ENCODE data around the gene SEC24D. TPM values are rescaled to one million over a fixed set of nuclear protein-coding genes. Genes with fewer than 3 reads are reported as not detected.

SEC24D gene
- total and polyA plus RNA-seq, 2 of the 8 experiments (the other 6 are each of a cell fraction or from before 2014, with no cell fraction given) = 28.9 to 91.6 TPM

DNA sequence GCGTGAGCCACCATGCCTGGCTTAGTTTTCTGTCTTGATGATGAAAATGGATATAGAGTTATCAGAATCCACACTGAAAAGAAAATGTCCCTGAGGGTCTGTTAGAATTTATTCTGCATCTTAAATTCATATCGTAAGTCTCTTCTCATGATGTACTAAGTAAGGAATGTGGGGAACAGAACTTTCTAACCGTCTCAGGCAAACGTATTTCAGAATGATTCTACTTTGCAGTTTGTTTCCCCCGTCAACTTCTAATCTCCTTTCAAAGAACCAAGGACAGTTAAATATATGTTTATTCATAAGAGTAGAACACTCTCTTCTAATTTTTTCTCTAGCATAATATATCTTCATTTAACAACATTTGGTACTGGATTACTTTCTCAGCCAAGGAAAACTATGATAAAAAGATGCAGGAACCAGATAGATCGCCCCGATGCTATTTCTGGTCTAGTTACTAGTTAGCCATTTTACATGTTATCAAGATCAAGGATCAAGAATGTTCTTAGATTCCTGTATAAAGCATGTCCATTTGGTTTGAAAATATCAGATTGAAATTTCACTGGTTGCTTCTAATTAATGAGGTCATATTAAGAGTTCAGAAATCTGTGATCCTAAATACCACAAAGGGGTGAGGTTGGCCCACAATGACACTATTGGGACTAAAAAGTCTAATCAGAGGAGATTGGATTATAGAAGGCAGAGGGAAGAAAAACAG is 101.3 kb downstream of the SEC24D start:
- no peak overlapping the region for H2BK20ac ChIP-seq (ENCODE audit: low read length)
- no peaks in the 10 kb centered on the region for H3K23me2 ChIP-seq (ENCODE audit: low read depth, low read length)
- H3K4me2 ChIP-seq (ENCODE audit: insufficient read depth in 1 of 2, low read depth in 2 of 2, low read length in 2 of 2) = no peak overlapping the region
- ChIA-PET POLR2A (ENCODE audit: partially characterized antibody) (no interaction called here), CTCF (ENCODE audit: partially characterized antibody) (interaction anchor here (1.2 kb wide), 1 partner anchor 237 kb away, joined by 3 read pairs; no protein-coding TSS in a partner anchor)
- no peak overlapping the region for H2AK5ac ChIP-seq (ENCODE audit: low read depth, low read length)
- H2BK15ac ChIP-seq (ENCODE audit: low read length) = no peak overlapping the region
- no peak overlapping the region for H3K23ac ChIP-seq (ENCODE audit: insufficient read length)
- no peak overlapping the region for H2BK120ac ChIP-seq (replicated peaks; ENCODE audit: low read depth, low read length)
- no peak overlapping the region for H2BK12ac ChIP-seq (ENCODE audit: low read depth, low read length)
- no peaks in the 10 kb centered on the region for H3K4me1 ChIP-seq (replicated peaks in 1 of 4; ENCODE audit: control insufficient read depth in 3 of 4, insufficient read depth in 4 of 4, low read length in 3 of 4)
- no peak overlapping the region for H3K4ac ChIP-seq (replicated peaks; ENCODE audit: insufficient read length, low read depth, low read length)
- DNase-seq (ENCODE audit: low read depth in 1 of 2, low spot score in 2 of 2) (no peak), FAIRE-seq (no peak)
- H3K9ac ChIP-seq (replicated peaks in 1 of 4; ENCODE audit: extremely low read depth in 1 of 4, low read depth in 3 of 4, low read length in 3 of 4) = no peak overlapping the region
- H3K27ac ChIP-seq (ENCODE audit: low read depth, low read length) = no peak overlapping the region
- H3K27me3 ChIP-seq (replicated peaks in 1 of 4; ENCODE audit: control insufficient read depth in 3 of 4, extremely low read depth in 1 of 4, insufficient read depth in 3 of 4, low read length in 3 of 4) = no peaks in the 10 kb centered on the region
- no peaks in the 10 kb centered on the region for H3K9me3 ChIP-seq (ENCODE audit: insufficient read depth in 2 of 2, low read depth in 1 of 2, low read length in 1 of 2)
- H3K36me3 ChIP-seq (ENCODE audit: control insufficient read depth in 2 of 4, insufficient read depth in 4 of 4, low read length in 3 of 4) = peaks cover 8 to 60% (median 38%) of the 10 kb centered on the region in 4 experiments
- H4K91ac ChIP-seq (replicated peaks; ENCODE audit: insufficient read length, low read length) = no peak overlapping the region
- H4K20me1 ChIP-seq (replicated peaks in 1 of 2; ENCODE audit: control insufficient read depth in 1 of 2, insufficient read depth in 2 of 2, low read length in 2 of 2) = no peaks in the 10 kb centered on the region
- no peaks in the 10 kb centered on the region for H3K79me2 ChIP-seq (ENCODE audit: control insufficient read depth in 1 of 2, insufficient read depth in 2 of 2, low read length in 2 of 2)
- no peak overlapping the region for H3K56ac ChIP-seq (replicated peaks; ENCODE audit: insufficient read length, low read depth, low read length)
- WGBS, 2 experiments (ENCODE audit: extremely low coverage in 1 of 2, insufficient coverage in 1 of 2, insufficient read length in 1 of 2, insufficient replicate concordance in 2 of 2, low coverage in 1 of 2, low lambda C conversion rate in 2 of 2, missing lambda C conversion rate in 1 of 2) = 90% methylated on average over 7 of the region's 7 CpGs; no CpG with 5 or more reads in 1 of the 2 experiments
- no peak overlapping the region for H2BK5ac ChIP-seq (ENCODE audit: low read depth, low read length)
- H3K18ac ChIP-seq (ENCODE audit: extremely low read depth, low read length) = no peak overlapping the region
- no peak overlapping the region for H3K4me3 ChIP-seq (ENCODE audit: extremely low read depth in 1 of 4, insufficient read depth in 2 of 4, low read depth in 3 of 4, low read length in 4 of 4)
- H3K79me1 ChIP-seq (ENCODE audit: low read depth, low read length) = no peaks in the 10 kb centered on the region
- H4K5ac ChIP-seq (ENCODE audit: insufficient read length, low read depth, low read length) = no peak overlapping the region
- H4K8ac ChIP-seq (ENCODE audit: extremely low read depth, insufficient read depth, low read length) = no peak overlapping the region
- no peak overlapping the region for H2AFZ ChIP-seq (ENCODE audit: low read length)
- no peak for TF ChIP-seq CREB1 (IDR thresholded peaks at IDR 0.05)
- H3K14ac ChIP-seq (ENCODE audit: insufficient read length) = no peak overlapping the region
